Stimulated activated CD4-positive, alpha-beta T cell treated with anti-CD3 and anti-CD28 coated beads, Interleukin-2, amount 100 ng/mL, for 4 hours (primary cell): ENCODE measurements around the gene WDR47.
"Not testable (repeated sequence)": the region's sequence is repeated elsewhere in the genome, so short reads cannot be mapped to it uniquely, and the experiment has no call there.

Source experiments
- DNase-seq: peaks from one replicate; pipeline ENCODE4 v3.0.0-alpha.2; 2020; ENCODE audit warnings: low read depth

Gene WDR47

DNA sequence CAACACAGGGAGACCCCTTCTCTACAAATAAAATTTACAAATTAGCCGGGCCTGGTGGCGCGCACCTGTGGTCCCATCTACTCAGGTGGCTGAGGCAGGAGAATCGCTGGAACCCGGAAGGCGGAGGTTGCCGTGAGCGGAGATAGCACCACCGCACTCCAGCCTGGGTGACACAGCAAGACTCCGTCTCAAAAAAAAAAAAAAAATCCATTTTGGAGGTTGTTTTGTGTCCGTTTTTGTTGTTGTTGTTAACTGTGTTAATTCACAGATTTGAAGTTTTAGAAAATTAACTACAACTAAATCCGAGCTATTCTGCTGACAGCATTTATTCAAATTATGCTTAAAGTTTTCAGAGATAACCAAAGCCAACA is 79.2 kb downstream of the WDR47 start:
- DNase-seq = no peak

DNA sequence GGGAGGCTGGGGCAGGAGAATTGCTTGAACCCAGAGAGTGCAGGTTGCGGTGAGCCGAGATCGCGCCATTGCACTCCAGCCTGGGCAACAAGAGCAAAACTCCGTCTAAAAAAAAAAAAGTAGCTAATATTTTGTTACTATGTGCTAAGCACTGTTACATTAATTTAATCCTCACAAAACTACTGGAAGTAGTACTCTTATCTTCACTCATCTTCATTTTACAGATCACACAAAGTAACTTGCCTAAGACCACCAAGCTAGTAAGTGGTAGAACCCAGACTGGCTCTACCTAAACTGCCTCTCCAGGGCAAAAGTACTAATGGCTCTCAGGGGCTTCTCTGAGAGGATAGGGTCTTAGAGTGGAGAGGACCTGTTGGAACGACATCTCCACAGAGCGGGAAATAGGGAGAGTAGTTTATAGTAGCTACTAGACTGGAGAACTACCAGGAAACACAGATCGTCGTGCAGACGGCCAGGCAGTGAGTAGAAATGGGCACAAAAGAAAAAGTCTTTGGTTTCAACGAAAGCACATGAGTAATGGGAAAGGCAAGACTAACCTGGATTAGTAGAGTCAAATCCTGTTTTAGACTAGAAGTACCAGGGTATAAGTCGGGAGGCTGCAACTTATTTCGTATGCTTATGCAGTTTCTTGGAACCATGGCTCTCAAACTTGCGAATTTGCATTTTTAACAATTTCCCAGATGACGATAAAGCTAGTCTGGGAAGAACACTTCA is 80.0 kb downstream of the WDR47 start:
- no peak for DNase-seq

DNA sequence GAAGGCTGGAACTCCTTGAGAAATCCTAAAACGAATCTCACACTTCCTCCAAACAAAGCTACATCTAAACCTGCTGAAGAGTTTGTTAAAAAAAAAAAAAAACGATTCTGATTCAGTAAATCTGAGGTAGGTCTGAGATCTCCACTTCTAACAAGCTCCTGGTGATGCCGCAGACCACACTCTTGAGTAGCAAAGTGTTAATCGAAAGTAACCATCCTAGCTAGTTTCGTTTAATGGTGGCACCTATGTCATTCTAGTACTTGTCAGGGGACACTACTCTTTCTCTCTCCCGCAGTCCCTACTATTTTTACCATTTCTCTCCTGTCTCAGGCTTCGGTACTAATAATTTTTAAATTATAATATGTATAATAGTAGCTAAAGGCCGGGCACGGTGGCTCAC is 80.7 kb downstream of the WDR47 start:
- no peak for DNase-seq

DNA sequence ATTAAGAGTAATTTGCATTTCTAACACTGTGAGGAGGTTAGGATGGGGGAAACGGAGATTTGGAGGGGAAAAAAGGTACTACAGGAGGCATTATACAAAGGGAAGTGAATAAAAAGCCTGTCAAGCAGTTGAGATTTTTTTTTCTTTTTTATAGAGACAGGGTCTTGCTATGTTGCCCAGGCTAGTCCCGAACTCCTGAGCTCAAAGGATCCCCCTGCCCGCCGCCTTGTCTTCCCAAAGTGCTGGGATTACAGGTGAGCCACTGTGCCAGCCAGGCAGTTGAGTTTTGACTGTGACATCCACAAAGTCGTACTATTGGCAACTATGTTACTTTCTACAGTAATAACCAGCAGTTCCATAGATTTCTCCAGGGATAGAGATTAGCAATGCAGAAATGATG is 81.2 kb downstream of the WDR47 start:
- no peak for DNase-seq

DNA sequence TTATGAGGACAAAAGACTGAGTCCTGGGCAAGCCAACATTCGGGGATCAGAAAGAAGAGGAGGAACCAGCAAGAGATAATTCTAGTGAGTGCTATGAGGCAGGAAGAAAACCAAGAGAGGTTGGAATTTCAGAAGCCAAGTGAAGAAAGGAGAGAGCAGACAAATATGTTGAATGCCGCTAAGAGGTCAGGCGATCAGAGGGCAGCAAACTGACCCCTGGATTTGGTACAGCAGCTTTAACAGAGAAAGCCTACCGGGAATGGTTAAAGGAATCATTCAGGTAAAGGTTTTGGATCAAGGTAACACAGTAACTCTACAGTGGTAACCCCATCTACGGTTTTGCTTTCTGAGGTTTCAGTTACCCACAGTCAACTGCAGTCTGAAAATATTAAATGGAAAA is 84.0 kb downstream of the WDR47 start:
- DNase-seq = no peak

DNA sequence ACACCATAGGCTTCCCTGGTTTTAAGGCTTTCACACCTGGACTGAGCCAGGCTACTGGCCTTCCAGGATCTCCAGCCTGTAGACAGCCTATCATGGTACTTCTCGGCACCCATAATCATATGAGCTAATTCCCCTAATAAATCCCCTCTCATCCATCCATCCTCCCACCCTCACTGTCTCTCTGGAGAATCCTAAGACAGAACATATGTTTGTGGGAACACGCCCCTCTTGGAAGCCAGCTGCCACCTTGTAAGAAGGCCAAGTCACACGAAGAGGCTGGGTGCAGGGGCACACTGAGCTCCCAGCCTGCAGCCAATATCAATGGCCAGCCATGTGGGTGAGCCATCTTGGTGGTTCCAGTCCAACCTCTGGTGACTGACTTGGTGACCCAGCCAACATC is 86.0 kb downstream of the WDR47 start:
- DNase-seq = no peak

DNA sequence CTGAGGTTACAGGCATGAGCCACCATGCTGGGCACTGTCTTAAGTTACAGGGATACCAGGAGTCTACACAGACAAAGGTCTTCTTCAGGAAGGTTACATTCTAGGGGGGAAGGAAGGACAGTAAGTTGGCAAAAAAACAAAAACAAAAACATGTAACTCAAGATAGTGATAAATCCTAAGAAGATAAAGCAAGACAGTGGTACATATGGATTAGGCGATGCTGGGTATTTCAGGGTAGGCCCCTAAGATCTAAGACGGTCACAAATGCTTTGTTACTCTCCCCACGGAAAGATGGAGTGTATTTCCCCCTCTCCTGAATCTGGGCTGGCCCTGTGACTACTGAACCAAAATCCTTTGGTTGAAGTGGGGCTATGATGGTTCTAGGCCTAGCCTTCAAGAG is 86.8 kb downstream of the WDR47 start:
- DNase-seq = no peak

DNA sequence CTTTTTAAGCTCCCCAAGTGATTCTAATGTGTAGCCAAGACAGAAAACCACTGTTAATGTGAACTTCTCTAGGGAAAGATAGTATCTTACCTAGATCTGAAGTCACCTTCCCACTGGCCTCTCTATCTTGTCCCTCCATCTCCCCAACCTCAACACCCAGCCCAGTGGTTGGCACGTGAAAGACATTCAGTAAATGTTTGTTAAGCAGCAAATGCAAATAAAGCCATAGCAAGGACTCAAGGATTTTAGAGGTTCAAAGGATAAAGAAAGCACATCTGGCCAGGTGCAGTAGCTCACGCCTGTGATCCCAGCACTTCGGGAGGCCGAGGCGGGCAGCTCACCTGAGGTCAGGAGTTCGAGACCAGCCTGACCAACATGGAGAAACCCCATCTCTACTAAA is 88.5 kb downstream of the WDR47 start:
- DNase-seq = no peak

DNA sequence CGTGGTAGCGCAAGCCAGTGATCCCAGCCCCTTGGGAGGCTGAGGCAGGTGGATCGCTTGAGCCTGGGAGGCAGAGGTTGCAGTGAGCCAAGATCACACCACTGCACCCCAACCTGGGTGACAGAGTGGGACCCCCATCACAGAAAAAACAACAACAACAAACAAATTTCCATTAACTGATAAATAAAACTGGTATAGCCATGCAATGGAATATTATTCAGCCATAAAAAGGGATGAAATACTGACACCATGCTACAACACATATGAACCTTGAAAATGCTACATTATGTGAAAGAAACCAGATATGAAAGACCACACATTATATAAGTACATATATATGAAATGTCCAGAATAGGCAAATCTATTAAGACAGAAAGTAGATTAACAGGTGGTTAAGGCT is 90.7 kb downstream of the WDR47 start:
- no peak for DNase-seq

DNA sequence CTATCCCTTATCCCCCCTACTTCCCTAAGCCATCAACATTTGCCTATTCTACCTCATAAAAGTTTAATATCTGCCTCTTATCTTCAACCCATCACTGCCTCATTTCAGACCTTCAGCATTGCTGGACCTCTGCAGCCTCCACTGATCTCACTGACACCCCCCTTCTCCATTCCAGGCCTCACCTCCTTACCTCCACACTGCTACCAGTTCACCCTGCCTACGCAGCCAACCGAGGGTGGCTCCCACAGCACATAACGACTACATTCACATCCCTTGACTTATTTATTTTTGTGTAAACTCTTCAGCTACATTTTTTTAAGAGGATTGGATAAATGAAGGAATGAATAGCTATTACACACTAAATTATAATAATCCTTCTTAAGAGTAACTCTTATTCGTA is 92.9 kb downstream of the WDR47 start:
- DNase-seq = no peak

DNA sequence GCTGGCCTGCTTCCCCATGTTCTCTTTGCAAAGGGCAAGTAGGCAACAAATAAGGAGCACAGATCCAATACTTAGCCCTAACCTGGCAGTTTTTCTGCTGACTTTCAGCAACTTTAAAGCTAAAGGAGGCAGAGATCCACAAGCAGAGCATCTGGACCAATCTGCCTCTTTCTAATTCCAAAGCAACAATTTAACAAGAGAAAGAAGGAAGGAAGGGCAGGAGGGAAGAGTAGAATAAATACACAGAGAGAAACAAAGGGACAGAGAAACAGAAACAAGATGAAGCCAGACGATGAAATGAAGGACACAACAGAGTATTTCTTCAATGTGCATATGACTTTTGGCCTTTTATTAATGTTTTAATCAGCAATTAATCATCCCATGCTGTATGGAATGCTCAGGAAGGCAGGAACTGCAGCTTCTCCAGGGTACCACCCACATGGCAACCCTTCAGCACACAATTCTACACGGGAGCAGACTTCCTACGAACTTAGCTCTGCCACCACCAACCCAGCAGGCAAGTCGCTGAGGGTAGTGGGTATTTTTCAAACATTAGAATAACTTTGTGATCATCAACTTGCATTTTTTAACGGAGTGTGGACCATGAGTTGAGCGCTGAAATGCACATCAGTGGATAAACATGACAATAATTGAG is 93.9 kb downstream of the WDR47 start:
- DNase-seq = no peak

DNA sequence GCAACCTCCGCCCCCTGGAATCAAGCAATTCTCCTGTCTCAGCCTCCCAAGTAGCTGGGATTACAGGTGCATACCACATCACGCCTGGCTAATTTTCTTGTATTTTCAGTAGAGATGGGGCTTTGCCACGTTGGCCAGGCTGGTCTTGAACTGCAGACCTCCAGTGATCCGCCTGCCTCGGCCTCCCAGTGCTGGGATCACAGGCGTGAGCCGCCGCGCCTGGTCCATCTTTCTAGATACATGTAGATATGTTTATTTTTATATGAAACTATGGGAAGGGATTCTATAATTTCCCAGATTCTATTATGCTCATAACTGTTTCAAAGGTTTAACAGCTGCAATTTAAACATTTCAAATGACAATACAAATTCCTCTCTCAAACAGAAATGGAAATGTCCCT is 105.7 kb downstream of the WDR47 start:
- DNase-seq = no peak

DNA sequence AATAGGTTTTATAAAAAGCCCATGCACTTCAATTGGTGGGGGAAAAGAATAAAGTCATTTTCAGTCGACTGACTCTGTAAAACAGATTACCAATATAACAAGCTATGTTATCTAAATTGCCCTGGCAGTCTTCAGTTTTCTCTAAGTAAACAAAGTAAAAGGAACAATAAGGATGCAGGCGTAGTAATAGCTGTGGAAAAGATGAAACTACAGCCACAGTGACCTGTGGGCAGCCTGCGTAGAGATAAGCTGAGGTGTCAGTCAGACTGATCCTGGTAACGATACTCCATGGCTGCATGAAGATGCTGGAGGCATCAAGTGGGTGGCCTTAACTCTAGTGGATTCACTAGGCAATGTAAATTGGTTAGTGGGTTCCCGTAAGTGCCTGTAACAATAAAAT is 108.0 kb downstream of the WDR47 start:
- DNase-seq = no peak

DNA sequence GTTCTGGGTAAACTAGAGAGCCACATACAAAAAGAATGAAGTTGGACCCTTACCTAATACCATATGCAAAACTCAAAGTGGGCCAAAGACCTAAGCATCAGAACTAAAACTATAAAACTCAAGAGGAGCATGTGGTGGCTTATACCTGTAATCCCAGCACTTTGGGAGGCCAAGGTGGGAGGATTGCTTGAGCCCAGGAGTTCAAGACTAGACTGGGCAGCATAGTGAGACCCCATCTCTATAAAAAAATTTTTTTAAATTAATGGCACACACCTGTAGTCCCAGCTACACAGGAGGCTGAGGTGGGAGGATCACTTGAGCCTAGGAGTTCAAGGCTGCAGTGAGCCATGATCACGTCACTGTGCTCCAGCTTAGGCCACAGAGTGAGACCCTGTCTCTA is 114.3 kb downstream of the WDR47 start:
- DNase-seq = not testable (repeated sequence)

DNA sequence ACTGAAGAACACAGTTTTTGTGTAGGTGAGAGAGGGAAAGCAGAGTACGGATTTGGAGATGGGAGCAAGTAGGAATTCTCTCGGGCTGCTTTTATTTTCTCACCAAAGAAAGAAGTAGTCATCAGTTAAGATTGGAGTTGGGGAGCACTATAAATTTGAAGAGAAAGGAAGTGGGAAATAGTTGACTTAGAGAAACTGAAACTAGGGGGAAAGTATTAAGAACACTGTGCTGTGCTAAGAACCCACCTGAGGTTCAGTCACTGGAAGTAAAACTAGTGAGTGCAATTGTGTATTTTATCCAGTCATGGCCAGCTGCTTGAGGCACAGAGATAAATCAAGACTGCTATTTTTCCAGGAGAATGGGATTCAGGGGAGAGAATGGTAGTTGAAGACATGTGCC is 116.0 kb downstream of the WDR47 start:
- DNase-seq = no peak
